Measurements from ENCODE around the gene CCDC197.

DNA sequence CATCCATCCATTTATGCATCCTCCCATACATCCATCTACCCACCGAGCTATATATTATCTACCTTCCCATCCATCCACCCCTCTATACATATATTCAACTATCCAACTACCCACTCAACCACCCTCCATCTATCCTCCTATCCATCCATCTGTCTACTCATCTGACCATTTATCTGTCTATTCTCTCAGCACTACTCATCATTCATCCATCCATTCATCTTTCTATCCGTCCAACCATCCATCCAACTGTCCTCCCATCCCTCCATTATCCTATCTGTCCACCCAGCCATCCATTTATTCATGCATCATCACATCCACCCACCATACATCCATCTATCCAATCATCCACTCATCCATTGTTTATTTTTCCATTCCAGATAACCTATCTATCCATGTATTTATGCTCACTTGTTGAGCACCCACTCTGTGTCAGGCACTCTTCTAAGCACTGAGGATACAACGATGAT, 32.2 kb upstream of the CCDC197 start:
- TF ChIP-seq TAF1 (IDR thresholded peaks at IDR 0.05; ENCODE audit: borderline replicate concordance, low read depth, low read length) (no peak), POLR2A (IDR thresholded peaks at IDR 0.05; ENCODE audit: low read depth, low read length) (no peak), POLR2AphosphoS5 (IDR thresholded peaks at IDR 0.05; ENCODE audit: low read depth, low read length) (no peak)
